HCT116 (cell line): Measurements from ENCODE around the gene NFIB. TPM values are rescaled to one million over a fixed set of nuclear protein-coding genes. Genes with fewer than 3 reads are reported as not detected.

Source experiments
- ATAC-seq: fragments of 200-7000 bp; cut with Tn5 transposase; 2 replicates; pipeline ENCODE4 v1.9.1; 2020; ENCODE audit warnings: mild to moderate bottlenecking, moderate library complexity
- BruUV-seq: library from RNA; stranded (reverse); fragments of 400-500 nt; replicated peaks from 2 replicates; lab custom pipeline; 2021; lab: Mats Ljungman, UMichigan
- CTCF ChIA-PET: fragments of 300-600 bp; sonication (Branson Sonifier 250); formaldehyde crosslinking; loops from one replicate; lab custom pipeline; 2021; ENCODE audit warnings: antibody characterized with exemption; lab: Charles Lee
- POLR2A ChIA-PET: fragments of 300-600, 350-600 bp; sonication (Branson Sonifier 250); formaldehyde crosslinking; loops from one replicate; lab custom pipeline; 2021; ENCODE audit warnings: antibody characterized with exemption; lab: Charles Lee
- RAD21 ChIA-PET, 2 experiments: fragments of 300-600 bp; sonication (Branson Sonifier 250); formaldehyde crosslinking; loops; one replicate each; lab custom pipeline; 2023; ENCODE audit warnings: low total read pairs in 2 of 2; ENCODE audit not compliant: uncharacterized antibody in 2 of 2, unreplicated experiment in 2 of 2, low non-redundant PET in 1 of 2; lab: Charles Lee
- DNase-seq: peaks from one replicate; pipeline ENCODE4 v3.0.0-alpha.2; 2010; ENCODE audit warnings: low read depth, low spot score
- H2AFZ ChIP-seq: fragments of 200-600 bp; shearing (Covaris generic), sonication (generic); 2 replicates; pipeline ENCODE4 v1.6.1; 2017; ENCODE audit warnings: low read depth, mixed run types, mixed read lengths, antibody characterized with exemption, low read length; ENCODE audit not compliant: poor library complexity, severe bottlenecking
- H3K27ac ChIP-seq: 2 replicates; pipeline ENCODE4 v1.5.1; 2012; ENCODE audit warnings: low read depth, low read length
- H3K27me3 ChIP-seq: fragments of 200-600 bp; sonication (generic); 2 replicates; pipeline ENCODE4 v1.6.1; 2016; ENCODE audit warnings: mixed run types, low read length, mixed read lengths; ENCODE audit not compliant: insufficient read depth
- H3K36me3 ChIP-seq, 2 experiments: fragments of 200-500 bp in 1 of 2; fragments of 200-600 bp in 1 of 2; sonication (Bioruptor generic) in 1 of 2; sonication (generic) in 1 of 2; 2 replicates each; pipeline versions ENCODE4 v1.5.1 to v1.6.1; 2014 to 2016; ENCODE audit warnings: low read length in 2 of 2, inconsistent platforms in 1 of 2, mixed read lengths in 1 of 2, mixed run types in 1 of 2; ENCODE audit not compliant: insufficient read depth in 2 of 2, control insufficient read depth in 1 of 2
- H3K4me1 ChIP-seq, 2 experiments: fragments of 200-600 bp in 1 of 2; sonication (generic) in 1 of 2; 2 replicates each; pipeline versions ENCODE4 v1.5.1 to v1.6.1; 2012 to 2017; ENCODE audit warnings: low read length in 2 of 2, inconsistent platforms in 1 of 2, mild to moderate bottlenecking in 1 of 2, mixed read lengths in 1 of 2, mixed run types in 1 of 2, moderate library complexity in 1 of 2; ENCODE audit not compliant: insufficient read depth in 2 of 2, control insufficient read depth in 1 of 2
- H3K4me2 ChIP-seq: fragments of 200-600 bp; sonication (generic); 2 replicates; pipeline ENCODE4 v1.6.1; 2017; ENCODE audit warnings: mixed run types, low read length, mixed read lengths
- H3K4me3 ChIP-seq, 2 experiments: fragments of 200-600 bp in 1 of 2; sonication (generic) in 1 of 2; replicated peaks in 1 of 2; 2 replicates each; pipeline ENCODE4 v1.5.1; 2011 to 2016; ENCODE audit warnings: low read length in 2 of 2, control low read depth in 1 of 2, low read depth in 1 of 2, mild to moderate bottlenecking in 1 of 2, mixed read lengths in 1 of 2, mixed run types in 1 of 2
- H3K79me2 ChIP-seq: fragments of 200-600 bp; sonication (generic); 2 replicates; pipeline ENCODE4 v1.6.1; 2017; ENCODE audit warnings: mild to moderate bottlenecking, mixed run types, low read length, moderate library complexity, mixed read lengths; ENCODE audit not compliant: insufficient read depth
- H3K9ac ChIP-seq: fragments of 200-600 bp; sonication (generic); 2 replicates; pipeline ENCODE4 v1.6.1; 2016; ENCODE audit warnings: low read length, mixed read lengths
- H3K9me2 ChIP-seq: fragments of 200-600 bp; sonication (generic), shearing (Covaris generic); 2 replicates; pipeline ENCODE4 v1.6.1; 2017; ENCODE audit warnings: mixed run types, mild to moderate bottlenecking, moderate library complexity; ENCODE audit not compliant: insufficient read depth
- H3K9me3 ChIP-seq, 2 experiments: fragments of 200-500 bp in 1 of 2; fragments of 200-600 bp in 1 of 2; sonication (Bioruptor generic) in 1 of 2; sonication (generic) in 1 of 2; 2 replicates each; pipeline ENCODE4 v1.6.1; 2014 to 2017; ENCODE audit warnings: low read length in 2 of 2, mixed read lengths in 2 of 2, inconsistent platforms in 1 of 2, low read depth in 1 of 2, mild to moderate bottlenecking in 1 of 2, mixed run types in 1 of 2, moderate library complexity in 1 of 2; ENCODE audit not compliant: control insufficient read depth in 1 of 2, insufficient read depth in 1 of 2
- H4K20me1 ChIP-seq: fragments of 200-600 bp; sonication (generic), shearing (Covaris generic); 2 replicates; pipeline ENCODE4 v1.6.1; 2017; ENCODE audit warnings: mixed run types, mild to moderate bottlenecking, moderate library complexity; ENCODE audit not compliant: insufficient read depth
- RAD21 ChIP-seq: IDR thresholded peaks from 2 replicates; pipeline ENCODE4 v1.6.1; 2012; ENCODE audit warnings: low read depth, mild to moderate bottlenecking
- SIN3A ChIP-seq: IDR thresholded peaks from 2 replicates; pipeline ENCODE4 v1.6.1; 2012; ENCODE audit warnings: low read depth
- intact Hi-C: fragments of 100-400 bp; cut with micrococcal nuclease; formaldehyde crosslinking; loops from 2 replicates; pipeline ENCODE4 v1.10.0; 2022
- total RNA-seq: library from RNA; stranded (reverse); gene quantifications from one replicate; pipeline ENCODE4 v1.2.1, GENCODE V29; 2021; ENCODE audit not compliant: unreplicated experiment

Gene NFIB
- total RNA-seq, 1 experiment from 2014 or later, result 6.6 TPM

DNA sequence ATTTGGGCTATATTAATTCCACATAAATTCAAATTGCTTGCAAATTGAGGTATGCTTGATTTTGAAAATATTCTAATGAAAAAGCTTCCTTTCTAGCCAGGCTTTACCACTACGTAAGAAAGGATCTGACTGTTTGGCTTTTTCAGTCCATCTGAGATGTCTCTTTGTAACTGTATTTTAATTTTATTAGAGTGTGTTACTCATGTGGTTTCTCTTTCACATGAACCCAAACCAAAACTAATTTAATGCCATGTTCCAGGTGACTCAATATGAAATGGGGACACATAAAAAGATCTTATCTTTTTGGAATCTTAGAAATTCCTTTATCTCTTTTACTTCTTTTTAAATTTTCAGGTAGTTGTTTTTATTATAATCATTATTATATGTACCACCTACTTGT, 85.3 kb downstream of the NFIB start:
- Histone ChIP-seq H3K4me2 (no peak overlapping the region), H4K20me1 (no peaks in the 10 kb centered on the region), H3K27me3 (no peaks in the 10 kb centered on the region)
- BruUV-seq, result no TSS peak
- TF ChIP-seq RAD21 (no peak), SIN3A (no peak)
- TF ChIP-seq, all 23 proteins: peak for 0
- H3K4me3 ChIP-seq, result no peak overlapping the region
- intact Hi-C loops, result no loop called here
- DNase-seq, result no peak
- RAD21 ChIA-PET, result no interaction called here
- ATAC-seq, result no peak
- no peak overlapping the region for H3K27ac ChIP-seq
- POLR2A ChIA-PET, result no interaction called here
- CTCF ChIA-PET, result no interaction called here
- no peaks in the 10 kb centered on the region for H3K36me3 ChIP-seq
- H2AFZ ChIP-seq, result no peak overlapping the region
- no peak overlapping the region for H3K9ac ChIP-seq
- H3K79me2 ChIP-seq, result no peaks in the 10 kb centered on the region
- H3K9me3 ChIP-seq, result no peaks in the 10 kb centered on the region
- no peaks in the 10 kb centered on the region for H3K4me1 ChIP-seq
- no peaks in the 10 kb centered on the region for H3K9me2 ChIP-seq

DNA sequence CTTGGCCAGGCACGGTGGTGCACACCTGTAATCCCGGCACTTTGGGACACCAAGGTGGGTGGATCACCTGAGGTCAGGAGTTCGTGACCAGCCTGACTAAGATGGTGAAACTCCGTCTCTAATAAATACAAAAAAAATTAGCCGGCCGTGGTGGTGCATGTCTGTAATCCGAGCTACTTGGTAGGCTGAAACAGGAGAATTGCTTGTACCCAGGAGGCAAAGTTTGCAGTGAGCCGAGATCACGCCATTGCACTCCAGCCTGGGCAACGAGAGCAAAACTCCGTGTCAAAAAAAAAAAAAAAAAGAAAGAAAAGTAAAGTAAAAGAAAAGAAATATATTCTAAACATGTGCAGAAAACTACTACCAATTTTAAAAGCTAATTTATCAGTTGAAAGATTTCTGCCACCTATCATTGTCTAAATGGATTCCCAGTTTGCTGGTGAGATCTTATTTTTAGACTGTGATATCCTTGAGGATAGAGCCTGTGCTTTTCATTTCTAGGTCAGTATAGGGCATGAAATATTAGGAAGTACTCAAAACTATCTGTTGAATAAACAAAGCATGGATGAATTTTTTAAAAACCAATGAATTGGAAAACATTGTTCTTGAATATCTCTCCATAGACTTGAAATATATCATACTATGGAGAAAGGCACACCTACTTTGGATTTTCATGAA, 86.9 kb downstream of the NFIB start:
- no peaks in the 10 kb centered on the region for H3K9me2 ChIP-seq
- no peaks in the 10 kb centered on the region for H3K9me3 ChIP-seq
- ATAC-seq (no peak), DNase-seq (no peak)
- no peak overlapping the region for H3K27ac ChIP-seq
- no peaks in the 10 kb centered on the region for H3K36me3 ChIP-seq
- no peaks in the 10 kb centered on the region for H3K79me2 ChIP-seq
- intact Hi-C loops, result no loop called here
- BruUV-seq, result no TSS peak
- H3K27me3 ChIP-seq, result no peaks in the 10 kb centered on the region
- peaks cover 5 to 6% of the 10 kb centered on the region in 2 experiments; a peak in 3 of 4 replicates for H3K4me1 ChIP-seq
- H3K9ac ChIP-seq, result no peak overlapping the region
- POLR2A ChIA-PET, result no interaction called here
- no peak for TF ChIP-seq RAD21
- no peak overlapping the region for H3K4me3 ChIP-seq
- H3K4me2 ChIP-seq, result no peak overlapping the region
- CTCF ChIA-PET, result no interaction called here
- no peaks in the 10 kb centered on the region for H4K20me1 ChIP-seq
- RAD21 ChIA-PET, result no interaction called here
- no peak overlapping the region for H2AFZ ChIP-seq
